GM19455 (cell line): Measurements from ENCODE around the gene LPCAT1.

Experiments
- ATAC-seq: cut with Tn5 transposase; IDR thresholded peaks from one replicate; pipeline ENCODE4 v1.9.1; 2021; ENCODE audit not compliant: unreplicated experiment

Gene LPCAT1

DNA sequence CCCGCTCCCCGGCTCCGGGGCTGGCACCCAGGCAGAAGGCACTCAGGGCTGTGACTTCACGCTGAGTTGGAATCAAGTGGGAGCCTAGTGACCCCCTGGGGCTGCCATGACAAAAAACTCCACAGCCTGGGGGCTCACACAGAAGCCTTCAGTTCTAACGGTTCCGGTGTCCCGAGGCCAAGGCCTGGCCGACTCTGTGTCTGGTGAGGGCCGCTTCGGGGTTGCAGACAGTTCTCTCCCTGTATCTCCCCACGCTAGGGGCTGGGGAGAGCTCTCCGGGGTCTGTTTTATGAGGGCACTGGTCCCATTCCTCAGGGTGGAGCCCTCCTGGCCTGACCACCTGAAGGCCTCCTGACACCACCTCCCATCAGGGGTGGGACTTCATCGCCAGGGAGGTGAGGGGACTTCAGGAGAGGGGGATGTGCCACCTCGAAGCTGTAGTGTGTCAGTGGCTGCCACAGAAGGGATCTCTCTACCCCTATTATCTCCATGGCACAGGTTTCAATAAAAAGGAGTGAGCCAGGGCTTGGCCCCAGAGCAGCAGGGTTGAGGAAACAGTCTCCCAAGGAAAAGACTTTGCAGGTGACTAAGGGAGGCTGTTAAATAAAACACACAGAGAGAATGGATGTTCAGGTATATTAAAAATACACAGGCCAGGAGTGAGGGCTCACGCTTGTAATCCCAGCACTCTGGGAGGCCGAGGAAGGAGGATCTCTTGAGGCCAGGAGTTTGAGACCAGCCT lies 77.0 kb downstream of the LPCAT1 start:
- no peak for ATAC-seq

DNA sequence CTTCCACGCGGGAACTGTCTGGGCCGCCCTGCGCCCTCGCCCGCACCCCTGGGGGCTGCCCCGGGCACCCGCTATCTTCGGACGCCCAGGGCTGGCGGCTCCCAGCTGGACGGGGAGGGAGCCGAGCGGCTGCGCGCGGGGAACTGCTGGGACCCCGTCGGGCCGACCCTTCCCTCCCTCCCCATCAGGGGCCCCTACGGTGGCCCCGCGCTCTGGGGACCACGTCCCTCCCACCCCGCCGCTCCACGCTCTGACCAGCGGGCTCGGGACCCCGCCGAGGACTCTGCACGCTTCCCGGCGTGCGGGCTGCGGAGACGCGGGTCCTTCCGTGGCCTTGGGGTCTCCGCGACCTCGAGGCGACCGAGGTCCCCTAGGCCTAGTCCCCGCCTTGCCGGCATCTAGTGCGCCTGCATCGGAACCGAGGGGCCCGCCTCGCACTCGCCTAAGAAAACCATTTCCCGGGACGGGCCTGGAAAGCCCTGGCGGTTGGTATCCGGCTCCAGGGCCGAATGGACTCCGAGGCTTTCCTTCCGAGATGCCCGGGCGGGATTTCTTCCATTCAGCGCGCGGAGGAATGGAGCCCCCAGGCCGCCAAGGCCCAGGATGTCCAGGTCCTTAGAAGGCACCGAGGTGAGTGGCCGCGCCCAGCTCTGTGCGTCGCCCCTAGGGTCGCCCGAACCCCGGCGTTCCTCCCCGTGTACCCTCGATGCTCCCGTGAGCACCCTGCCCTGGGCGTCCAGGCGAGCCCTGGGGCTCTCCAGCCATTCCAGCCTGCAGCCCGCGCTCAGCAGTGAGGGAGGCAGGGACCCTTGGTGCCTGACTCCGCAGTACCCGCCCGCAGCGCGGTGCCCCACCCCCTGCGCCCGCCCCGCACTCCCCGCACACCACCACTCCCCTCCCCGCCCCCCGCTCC lies 77.8 kb downstream of the LPCAT1 start:
- ATAC-seq, result no peak

DNA sequence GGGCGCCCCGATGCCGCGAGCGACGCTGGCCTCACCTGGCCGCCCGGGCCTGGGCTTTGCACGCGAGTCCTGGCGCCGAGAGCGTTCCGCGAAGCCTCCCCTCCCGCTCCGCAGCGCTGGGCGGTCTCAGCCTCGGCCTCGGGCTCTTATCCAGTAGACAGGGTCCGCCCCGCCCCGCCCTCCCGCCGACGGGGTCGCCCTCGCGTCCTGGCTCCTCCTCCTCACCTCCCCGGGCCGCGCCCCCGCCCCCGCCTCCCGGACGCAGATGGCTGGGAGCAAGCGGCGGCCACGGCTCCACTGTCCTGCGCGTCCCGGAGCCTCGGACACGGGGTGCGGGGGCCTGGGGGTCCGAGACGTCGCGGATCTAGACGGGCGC lies 78.5 kb downstream of the LPCAT1 start, which contains the start of gene SLC6A3:
TSS of gene SLC6A3 (minus strand) at position 128 of the 376 bp plus-strand sequence. CDS start 2,243 bp downstream, outside the sequence.
- ATAC-seq, result no peak

DNA sequence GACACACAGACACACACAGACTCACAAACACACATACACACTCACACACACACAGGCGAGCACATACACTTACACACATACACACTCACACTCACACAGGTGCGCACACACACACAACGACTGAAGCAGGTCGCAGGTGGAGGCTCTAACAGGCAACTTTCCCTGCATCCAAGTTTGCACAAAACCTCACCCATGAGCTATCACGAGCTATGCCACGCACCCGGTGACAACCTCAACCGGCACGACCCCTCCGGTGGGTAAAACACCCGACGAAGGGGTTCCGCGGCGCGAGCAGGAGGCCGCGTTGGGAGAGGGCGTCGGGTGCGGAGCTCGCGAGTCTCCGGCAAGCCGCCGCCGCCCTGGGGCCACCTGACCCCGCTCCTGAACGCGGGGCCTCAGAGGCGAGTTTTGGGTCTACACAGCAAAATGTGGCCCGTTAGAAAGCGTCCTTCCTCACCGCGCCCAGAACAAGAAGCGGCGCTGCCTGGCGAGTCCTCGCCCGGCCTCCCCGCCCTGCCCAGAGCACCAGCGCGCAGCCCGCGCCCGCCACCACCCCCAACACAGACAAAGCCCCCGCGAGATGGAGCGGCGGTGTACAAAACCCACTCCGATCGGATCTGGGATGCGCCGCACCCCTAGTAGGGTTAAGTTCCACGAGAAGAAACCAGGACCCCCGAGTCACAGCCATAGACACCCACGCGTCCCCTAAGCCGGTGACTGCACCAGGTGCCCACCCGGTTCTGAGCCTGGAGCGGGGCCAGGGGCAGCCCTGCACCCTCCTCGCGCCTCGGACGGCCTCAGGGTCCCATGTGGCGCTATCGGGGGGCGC lies 79.2 kb downstream of the LPCAT1 start:
- ATAC-seq, result no peak

DNA sequence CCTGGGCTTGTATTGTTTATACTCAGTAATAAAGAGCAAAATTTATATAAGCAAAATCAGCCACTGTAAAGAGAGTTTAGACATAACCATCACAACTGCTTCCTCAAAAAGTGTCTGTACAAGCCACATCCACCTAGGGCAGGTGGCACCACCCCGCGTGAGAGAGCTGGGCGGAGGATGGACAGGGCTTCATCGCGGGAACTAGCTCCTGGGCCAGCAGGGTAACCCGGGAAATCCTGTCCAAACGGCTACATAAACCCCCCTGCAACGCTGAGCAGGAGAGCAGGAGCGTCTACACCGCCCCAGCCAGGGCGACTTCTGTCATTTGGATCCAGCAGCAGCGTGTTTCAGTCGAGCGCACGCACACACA lies 79.8 kb downstream of the LPCAT1 start:
- ATAC-seq, result no peak

DNA sequence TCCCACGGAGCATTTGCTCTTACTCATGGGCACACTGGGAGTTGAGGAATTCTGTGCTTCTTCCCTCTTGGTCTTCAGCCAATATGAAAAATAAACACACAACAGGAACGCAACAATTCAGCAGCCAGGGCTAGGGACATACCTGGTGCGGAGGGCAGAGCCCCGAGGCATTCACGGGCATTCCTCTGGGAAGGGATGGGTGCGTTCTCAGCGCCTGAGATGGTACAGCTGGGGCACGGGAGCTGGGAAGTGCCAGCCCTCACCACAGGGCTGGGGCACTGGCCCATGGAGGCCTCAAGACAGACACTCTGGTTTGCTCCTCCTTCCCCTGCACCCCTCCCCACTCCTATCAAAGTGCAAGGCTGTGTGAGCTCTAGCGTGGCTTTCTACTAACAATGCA lies 80.6 kb downstream of the LPCAT1 start:
- no peak for ATAC-seq

DNA sequence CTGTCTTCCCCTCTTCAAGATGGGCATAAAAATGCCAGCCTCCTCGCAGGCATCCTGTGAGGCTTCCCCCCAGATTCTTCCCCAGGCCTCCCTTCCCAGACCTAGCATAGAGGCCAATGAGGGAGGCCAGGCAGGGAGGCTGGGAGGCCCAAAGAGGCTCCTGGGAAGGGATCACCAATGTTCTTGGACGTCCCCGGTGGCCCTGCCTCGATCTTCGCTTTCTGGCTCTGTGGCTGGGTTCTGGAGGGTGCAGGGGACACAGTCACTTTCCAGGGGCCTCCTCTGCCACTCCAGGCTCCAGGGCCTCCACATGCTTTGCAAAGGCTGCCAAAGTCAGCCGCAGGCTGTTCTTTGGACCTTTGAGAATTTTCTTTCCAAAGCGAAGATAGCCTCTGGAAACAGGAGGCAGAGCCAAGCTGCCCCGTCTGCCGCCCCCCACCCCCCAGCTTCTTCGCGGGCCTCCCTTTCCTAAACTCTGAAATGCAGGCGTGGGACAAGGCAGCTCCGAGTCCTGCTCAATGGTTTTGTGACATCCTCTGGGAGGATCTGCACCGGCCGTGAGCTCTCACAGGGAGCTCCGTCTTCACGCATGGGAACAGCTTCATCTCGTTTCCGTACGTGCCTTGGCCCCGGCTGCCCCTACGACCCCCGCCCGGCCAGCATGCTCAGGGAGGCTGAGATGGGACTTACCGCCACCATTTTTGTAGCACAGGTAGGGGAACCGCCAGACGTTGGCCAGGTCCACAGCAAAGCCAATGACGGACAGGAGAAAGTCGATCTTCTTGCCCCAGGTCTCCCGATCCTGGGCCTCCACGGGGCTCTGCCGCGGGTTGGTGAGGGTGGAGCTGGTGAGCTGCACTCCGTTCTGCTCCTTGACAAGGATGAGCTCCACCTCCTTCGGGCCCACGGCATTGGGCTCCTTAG lies 81.3 kb downstream of the LPCAT1 start:
- ATAC-seq, result no peak

DNA sequence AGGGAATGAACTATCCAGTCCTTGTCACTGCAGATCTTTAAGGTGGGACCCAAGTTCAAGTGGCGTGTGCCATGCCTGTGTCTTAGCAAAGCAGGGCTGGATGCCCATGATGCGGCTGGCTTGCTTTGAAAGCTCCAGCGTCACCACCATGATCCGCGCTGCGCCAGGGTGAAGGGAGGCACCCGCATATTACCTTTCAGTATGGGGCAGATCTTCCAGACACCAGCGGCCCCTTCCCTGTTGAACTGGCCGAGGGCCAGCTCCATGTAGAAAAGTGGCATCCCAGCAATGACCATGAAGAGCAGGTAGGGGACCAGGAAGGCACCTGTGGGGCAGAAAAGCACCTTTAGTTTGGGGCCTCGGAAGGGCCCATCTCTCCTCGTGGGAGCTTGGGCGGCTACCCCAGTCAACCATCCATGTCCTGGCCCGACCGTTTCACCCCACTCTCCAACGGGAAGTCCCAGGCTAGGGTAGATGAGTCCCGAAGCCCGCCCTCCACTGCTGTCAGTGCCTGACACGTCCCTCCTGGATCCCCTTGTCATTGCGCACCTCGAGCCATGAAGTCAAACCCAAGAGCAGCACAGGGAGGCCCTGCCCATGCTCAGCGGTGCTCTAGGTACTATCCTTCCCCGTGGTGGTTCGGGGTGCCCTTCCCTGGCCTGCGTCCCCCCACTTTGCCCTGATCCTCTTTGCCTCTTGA lies 82.4 kb downstream of the LPCAT1 start:
- no peak for ATAC-seq

DNA sequence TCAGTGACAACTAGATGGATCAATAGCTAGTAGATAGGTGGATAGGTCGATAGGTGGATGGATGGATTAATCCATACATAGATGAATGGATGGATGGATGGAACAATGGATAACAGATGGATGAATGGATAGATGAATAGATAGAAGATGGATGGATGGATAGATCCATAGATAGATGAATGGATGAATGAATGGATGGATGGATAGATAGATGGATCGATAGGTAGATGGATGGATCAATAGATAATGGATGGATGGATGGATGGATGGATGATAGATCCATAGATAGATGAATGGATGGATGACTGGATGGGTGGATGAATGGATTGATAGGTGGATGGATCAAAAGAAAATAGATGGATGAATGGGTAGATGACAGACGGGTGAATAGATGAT lies 83.7 kb downstream of the LPCAT1 start:
- no peak for ATAC-seq

DNA sequence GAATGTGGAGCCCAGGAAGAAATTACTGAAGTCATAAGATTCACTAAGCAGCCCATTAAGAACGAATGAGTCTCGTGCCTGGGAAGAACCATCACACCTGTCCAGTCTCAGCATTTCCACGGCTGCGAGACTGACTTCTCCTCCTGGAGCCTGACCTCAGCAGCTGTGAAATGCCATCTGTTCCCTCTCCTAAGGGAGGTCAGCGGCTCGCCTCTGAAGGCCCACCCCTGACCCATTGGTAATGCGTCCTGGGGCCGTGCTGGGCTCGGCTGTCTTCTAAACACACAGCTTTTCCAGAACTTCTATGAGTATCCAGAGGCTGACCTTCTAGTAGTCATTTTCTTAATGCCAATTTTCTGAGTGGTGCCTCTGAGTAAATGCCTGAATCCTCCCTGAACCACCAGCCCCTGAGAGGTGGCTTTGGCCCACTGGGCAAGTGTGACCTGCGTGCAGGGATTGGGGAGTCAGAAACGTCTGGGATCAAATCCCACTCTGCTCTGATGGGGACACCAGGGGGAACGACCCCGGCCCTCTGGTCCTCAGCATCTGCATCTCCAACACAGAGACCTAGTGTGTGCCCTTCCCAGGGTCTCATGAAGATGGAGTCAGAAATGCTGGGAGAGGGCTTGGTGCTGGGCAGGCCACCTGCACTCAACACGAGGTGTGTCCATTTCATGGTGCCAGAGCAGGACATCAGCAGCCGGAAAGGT lies 84.2 kb downstream of the LPCAT1 start:
- ATAC-seq, result no peak

DNA sequence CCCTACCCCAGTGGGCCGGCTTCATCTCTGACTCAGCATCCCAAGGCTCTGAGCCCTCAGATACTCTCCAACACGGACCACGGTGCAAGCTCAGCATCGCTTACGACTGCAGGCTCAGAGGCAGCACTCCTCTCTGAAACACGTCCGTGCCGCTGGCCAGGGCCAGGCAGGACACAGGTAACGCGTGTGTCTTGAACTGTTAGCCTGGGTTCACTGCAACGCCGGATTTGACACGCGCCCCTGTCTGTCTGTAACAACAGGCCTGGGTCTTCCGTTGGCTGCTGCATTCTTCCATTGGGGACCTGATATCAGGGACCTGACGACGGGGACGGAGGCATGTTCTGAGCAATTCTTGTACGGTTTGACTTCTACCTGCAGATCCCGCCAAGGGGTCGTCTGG lies 84.9 kb downstream of the LPCAT1 start:
- no peak for ATAC-seq

DNA sequence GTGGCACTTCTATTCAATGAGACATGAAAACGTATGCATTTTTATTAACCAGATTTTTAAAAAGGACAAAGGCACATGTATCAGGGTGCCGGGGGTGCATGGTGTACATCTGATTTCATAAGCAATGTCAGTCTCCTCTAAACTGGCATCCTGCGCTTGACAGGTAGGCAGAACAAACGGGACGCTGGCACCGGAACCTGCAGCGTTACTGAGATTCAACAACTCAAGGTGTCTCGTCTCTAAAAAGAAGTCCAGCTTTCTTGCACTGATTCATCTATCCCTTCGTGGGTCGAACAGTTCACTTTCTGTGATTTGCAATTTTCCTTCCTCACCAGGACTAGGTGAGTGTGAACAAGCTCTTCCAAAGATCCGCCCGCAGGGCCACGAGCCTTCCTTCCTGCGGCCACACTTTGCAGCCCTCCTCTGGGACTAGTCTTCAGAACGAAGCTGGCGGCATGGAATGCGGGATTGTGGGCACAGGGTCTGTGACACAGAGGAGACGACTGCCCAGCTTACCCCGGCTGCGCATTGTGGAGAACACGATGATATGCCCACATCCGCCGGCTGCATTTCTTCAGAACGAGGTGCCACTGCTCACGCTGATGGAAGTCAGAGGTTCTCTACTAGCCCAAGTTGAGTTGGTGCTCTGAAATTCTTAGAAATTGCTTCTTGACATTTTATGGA lies 85.7 kb downstream of the LPCAT1 start:
- no peak for ATAC-seq

DNA sequence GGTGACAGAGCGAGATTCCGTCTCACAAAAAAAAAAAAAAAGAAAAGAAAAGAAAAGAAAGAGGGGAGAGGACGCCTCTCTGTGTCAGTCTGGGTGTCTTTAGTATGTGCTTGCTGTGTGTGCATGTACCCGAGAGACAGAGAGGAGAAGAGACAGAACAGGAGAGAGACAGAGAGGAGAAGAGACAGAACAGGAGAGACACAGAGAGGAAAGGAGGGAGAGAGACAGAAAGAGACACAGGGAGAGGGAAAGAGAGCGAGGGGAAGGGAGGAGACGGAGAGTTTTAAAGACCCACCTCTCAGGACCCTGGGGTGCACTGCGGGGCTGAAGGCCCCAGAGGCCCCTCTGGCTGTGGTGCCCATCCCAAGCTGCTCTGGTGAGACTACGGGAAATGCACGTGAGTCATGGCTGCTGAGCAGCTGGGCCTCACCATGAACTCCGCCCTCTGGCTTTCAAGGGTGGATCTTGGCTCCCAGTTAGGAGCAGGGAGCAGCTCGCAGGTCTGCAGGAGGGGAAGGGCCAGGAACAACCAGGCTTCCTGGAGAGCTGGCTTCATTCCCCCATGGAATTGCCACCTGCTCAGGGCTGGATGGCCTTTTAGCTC lies 86.4 kb downstream of the LPCAT1 start:
- no peak for ATAC-seq

DNA sequence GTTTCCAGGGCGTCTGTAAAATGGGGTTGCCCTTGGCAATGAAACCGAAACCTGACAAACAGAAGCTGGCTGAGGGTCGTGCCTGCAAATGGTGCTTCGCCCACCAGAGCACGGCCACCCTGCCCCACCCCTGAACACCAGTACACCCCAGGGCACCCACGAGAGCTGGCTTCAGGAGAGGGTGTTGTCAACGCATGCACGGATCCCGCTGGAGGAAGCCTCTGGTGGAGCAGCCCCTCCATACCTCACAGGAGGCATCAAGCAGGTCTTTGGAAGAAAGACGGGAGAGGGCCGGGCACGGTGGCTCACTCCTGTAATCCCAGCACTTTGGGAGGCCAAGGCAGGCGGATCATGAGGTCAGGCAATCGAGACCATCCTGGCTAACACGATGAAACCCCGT lies 87.1 kb downstream of the LPCAT1 start:
- no peak for ATAC-seq

DNA sequence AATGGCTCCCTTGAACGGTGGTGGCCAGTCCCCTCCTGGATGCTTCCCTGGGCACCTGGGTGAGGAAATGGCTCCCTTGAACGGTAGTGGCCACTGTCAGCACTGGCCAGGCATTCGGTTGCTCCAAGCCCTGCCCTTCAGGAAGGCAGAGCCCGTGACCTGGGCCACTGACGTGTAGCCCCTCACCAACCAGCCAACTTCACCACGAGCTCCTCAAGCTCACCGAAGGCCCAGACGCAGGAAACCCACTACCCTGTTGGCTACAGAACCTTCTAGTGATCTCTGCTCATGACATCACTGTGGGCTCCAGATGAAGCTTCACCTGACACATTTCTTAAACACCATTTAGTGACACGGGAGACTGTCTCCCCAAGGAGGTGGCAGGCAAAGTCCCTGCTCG lies 87.7 kb downstream of the LPCAT1 start:
- no peak for ATAC-seq

DNA sequence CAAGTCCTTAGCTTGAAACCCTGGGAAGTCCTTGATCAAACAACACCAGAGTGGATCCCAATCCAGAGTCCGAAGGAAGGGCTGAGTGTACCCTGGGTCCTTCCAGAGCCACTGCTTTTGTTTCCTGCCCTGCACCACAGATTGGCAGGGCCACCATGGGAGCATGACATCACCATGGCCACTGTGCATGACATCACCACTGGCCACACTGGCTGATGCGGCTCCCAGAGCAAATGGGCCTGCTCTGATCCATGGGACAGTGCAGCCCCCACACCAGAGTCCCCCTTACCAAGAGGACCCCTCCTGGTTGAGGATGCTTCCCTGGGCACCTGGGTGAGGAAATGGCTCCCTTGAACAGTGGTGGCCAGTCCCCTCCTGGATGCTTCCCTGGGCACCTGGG lies 88.4 kb downstream of the LPCAT1 start:
- ATAC-seq, result no peak

DNA sequence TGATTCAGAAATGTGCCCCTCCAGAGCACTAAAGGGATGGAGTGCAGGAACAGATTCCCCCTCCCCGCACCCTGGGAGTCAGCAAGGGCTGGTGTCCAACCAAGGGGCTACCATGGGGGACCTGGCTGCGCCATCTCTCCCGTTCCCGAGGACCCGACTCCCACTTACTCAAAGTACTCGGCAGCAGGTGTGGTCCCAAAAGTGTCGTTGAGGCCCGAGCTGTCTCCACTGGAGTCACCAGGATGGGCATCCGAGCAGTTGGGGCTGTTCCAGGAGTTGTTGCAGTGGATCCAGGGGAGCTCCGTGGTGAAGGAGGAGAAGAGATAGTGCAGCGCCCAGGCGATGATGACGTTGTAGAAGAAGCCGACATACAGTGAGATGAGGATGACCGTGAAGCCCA lies 91.5 kb downstream of the LPCAT1 start:
- ATAC-seq, result no peak

DNA sequence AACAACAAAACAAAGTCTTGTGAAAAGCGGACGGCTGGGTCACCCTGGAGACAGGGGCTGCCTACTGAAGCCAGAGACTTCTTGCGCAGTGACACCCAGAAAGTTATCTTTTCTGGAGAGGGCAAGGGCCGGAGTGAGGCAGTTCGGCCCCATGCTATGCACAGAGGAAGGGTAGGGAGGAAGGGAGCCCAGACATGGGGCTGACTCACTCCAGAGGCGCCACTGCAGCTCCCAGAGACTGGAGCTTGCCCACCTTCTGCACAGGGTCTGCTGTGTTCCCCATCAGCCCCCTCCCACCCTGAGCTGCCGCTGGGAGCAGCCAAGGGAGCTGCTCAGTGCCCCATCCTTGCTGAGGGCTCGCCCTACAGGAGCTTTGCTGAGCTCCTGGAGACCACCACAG lies 91.9 kb downstream of the LPCAT1 start:
- no peak for ATAC-seq
